Measurements from ENCODE around the gene ORAI2. TPM values are rescaled to one million over a fixed set of nuclear protein-coding genes. Genes with fewer than 3 reads are reported as not detected.
"Not testable (repeated sequence)": the region's sequence is repeated elsewhere in the genome, so short reads cannot be mapped to it uniquely, and the experiment has no call there.

Gene ORAI2
- total RNA-seq, 4 donors from 2014 or later = 6.2 to 16.0 (median 12.3) TPM

GRCh38 chr7:102450242-102450641, 16.9 kb downstream of the ORAI2 start:
- Histone ChIP-seq H3K36me3 (peaks cover 2 to 31% (median 26%) of the 10 kb centered on the region in 4 donors), H3K9me3 (no peaks in the 10 kb centered on the region), H3K4me3 (no peak overlapping the region), H3K27me3 (no peaks in the 10 kb centered on the region), H3K27ac (replicated peaks in 1 of 4) (no peak overlapping the region), H3K4me1 (no peaks in the 10 kb centered on the region)
- TF ChIP-seq POLR2A (IDR thresholded peaks at IDR 0.05; ENCODE audit: low read depth) (no peak), POLR2AphosphoS5 (IDR thresholded peaks at IDR 0.05) (no peak), EP300 (IDR thresholded peaks at IDR 0.05) (no peak), CTCF (IDR thresholded peaks at IDR 0.05) (no peak)
- DNase-seq (ENCODE audit: extremely low spot score) = no peak
- intact Hi-C loops (cut with DNase I) = no loop called here
- 77% methylated on average over 6 of the region's 6 CpGs for WGBS

- no peaks in the 10 kb centered on the region for H3K4me1 ChIP-seq
- H3K27me3 ChIP-seq = no peaks in the 10 kb centered on the region
- no peaks in the 10 kb centered on the region for H3K9me3 ChIP-seq
- no peak for DNase-seq (ENCODE audit: extremely low spot score)
- H3K36me3 ChIP-seq = peaks cover 2 to 35% (median 32%) of the 10 kb centered on the region in 4 donors
- intact Hi-C loops (cut with DNase I) = no loop called here
- TF ChIP-seq EP300 (IDR thresholded peaks at IDR 0.05) (no peak), POLR2AphosphoS5 (IDR thresholded peaks at IDR 0.05) (no peak), CTCF (IDR thresholded peaks at IDR 0.05) (no peak), POLR2A (IDR thresholded peaks at IDR 0.05; ENCODE audit: low read depth) (no peak)
- WGBS = 71% methylated on average over 13 of the region's 23 CpGs
- no peak overlapping the region for H3K27ac ChIP-seq (replicated peaks in 1 of 4)
- no peak overlapping the region for H3K4me3 ChIP-seq
Observed at GRCh38 chr7:102451371-102452054, 18.1 kb downstream of the ORAI2 start.

GRCh38 chr7:102452451-102452850, 19.1 kb downstream of the ORAI2 start:
- TF ChIP-seq POLR2A (IDR thresholded peaks at IDR 0.05; ENCODE audit: low read depth) (no peak), EP300 (IDR thresholded peaks at IDR 0.05) (no peak), POLR2AphosphoS5 (IDR thresholded peaks at IDR 0.05) (no peak), CTCF (IDR thresholded peaks at IDR 0.05) (no peak)
- H3K36me3 ChIP-seq = peaks cover 12 to 35% (median 32%) of the 10 kb centered on the region in 4 donors
- no peaks in the 10 kb centered on the region for H3K27me3 ChIP-seq
- DNase-seq (ENCODE audit: extremely low spot score) = no peak
- intact Hi-C loops (cut with DNase I) = no loop called here
- H3K4me3 ChIP-seq = no peak overlapping the region
- H3K4me1 ChIP-seq = no peaks in the 10 kb centered on the region
- H3K9me3 ChIP-seq = no peaks in the 10 kb centered on the region
- no peak overlapping the region for H3K27ac ChIP-seq (replicated peaks in 1 of 4)
- WGBS = 83% methylated on average over 6 of the region's 6 CpGs

GRCh38 chr7:102453319-102453718, 19.9 kb downstream of the ORAI2 start:
- Histone ChIP-seq H3K36me3 (peaks cover 20 to 35% (median 34%) of the 10 kb centered on the region in 4 donors), H3K4me3 (no peak overlapping the region), H3K27me3 (no peaks in the 10 kb centered on the region), H3K27ac (replicated peaks in 1 of 4) (no peak overlapping the region), H3K9me3 (no peaks in the 10 kb centered on the region), H3K4me1 (no peaks in the 10 kb centered on the region)
- WGBS = 94% methylated on average over 5 of the region's 7 CpGs
- TF ChIP-seq POLR2AphosphoS5 (IDR thresholded peaks at IDR 0.05) (no peak), EP300 (IDR thresholded peaks at IDR 0.05) (no peak), POLR2A (IDR thresholded peaks at IDR 0.05; ENCODE audit: low read depth) (no peak), CTCF (IDR thresholded peaks at IDR 0.05) (no peak)
- DNase-seq (ENCODE audit: extremely low spot score) = no peak
- intact Hi-C loops (cut with DNase I) = no loop called here

GRCh38 chr7:102454468-102454867, 21.1 kb downstream of the ORAI2 start:
- TF ChIP-seq CTCF (IDR thresholded peaks at IDR 0.05) = no peak
- no peak for TF ChIP-seq POLR2AphosphoS5 (IDR thresholded peaks at IDR 0.05)
- TF ChIP-seq EP300 (IDR thresholded peaks at IDR 0.05) = no peak
- TF ChIP-seq POLR2A (IDR thresholded peaks at IDR 0.05; ENCODE audit: low read depth) = no peak
- H3K9me3 ChIP-seq = no peaks in the 10 kb centered on the region
- intact Hi-C loops (cut with DNase I) = no loop called here
- H3K27me3 ChIP-seq = no peaks in the 10 kb centered on the region
- H3K4me1 ChIP-seq = no peaks in the 10 kb centered on the region
- no peak overlapping the region for H3K4me3 ChIP-seq
- DNase-seq (ENCODE audit: extremely low spot score) = no peak
- peaks cover 20 to 46% (median 45%) of the 10 kb centered on the region in 4 donors for H3K36me3 ChIP-seq
- no peak overlapping the region for H3K27ac ChIP-seq (replicated peaks in 1 of 4)
- WGBS = 94% methylated on average over 4 of the region's 12 CpGs

- DNase-seq (ENCODE audit: extremely low spot score); H3K27ac ChIP-seq (replicated peaks in 1 of 4); H3K4me3 ChIP-seq; H3K9me3 ChIP-seq; intact Hi-C loops (cut with DNase I); H3K27me3 ChIP-seq; H3K4me1 ChIP-seq: not testable (repeated sequence)
- H3K36me3 ChIP-seq = peaks cover 20 to 49% (median 47%) of the 10 kb centered on the region in 4 donors
- whole genome bisulfite sequencing = 93% methylated on average over 9 of the region's 10 CpGs
Observed at GRCh38 chr7:102454932-102455331, 21.6 kb downstream of the ORAI2 start.
